ENCODE results near the gene SCN4A. TPM values are rescaled to one million over a fixed set of nuclear protein-coding genes. Genes with fewer than 3 reads are reported as not detected.
"Not testable (repeated sequence)": the region's sequence is repeated elsewhere in the genome, so short reads cannot be mapped to it uniquely, and the experiment has no call there.

Gene SCN4A
- total RNA-seq, 3 donors from 2014 or later: 0.05 to 0.14 TPM; not detected in 1

DNA sequence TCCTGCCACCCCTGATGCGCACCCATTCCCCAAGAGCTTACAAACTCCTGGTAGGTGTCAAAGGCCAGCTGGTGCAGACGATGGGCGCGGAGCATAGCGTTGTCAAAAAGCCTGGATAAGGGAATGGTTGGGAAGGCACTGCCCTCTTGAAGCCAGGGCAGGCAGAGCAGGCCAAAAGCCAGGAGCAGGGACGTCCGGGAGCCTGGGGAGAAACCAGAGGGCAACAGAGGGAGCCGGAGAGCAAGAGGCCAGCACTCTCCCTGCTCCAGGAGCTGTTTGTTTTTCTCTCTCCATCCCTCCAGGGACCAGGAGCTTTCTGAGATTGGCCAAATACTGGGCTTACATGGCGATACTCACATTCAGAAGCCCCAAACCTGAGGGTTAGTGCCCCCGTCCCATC, 54.4 kb downstream of the SCN4A start:
- Mint-ChIP-seq H3K27me3 (ENCODE audit: low read depth) (no peaks in the 10 kb centered on the region), H3K4me3 (no peak overlapping the region), H3K36me3 (ENCODE audit: insufficient read depth) (no peaks in the 10 kb centered on the region), H3K4me1 (ENCODE audit: low read depth) (peaks cover 10% of the 10 kb centered on the region), H3K9me3 (no peaks in the 10 kb centered on the region)
- no peak for DNase-seq
- no peak for ATAC-seq

DNA sequence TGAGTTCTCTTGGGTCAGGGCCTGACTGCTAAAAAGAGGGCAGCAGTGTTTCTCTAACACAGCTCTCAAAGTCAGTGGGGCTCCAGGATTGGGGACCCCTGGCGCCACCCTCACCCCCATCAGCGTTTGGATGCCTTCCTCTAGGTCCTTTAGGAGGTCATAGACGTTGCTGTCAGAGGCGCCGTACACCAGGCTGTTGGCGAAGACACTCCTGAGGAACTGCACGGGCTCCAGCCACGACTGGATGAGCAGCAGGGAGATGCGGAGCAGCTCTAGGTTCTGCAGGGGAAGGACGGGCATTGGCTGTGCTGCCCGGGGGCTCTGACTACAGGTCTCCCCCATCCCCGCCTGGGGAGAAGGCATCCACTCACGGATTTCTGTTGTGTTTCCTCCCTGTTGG, 55.1 kb downstream of the SCN4A start:
- Mint-ChIP-seq H3K36me3 (ENCODE audit: insufficient read depth) (no peaks in the 10 kb centered on the region), H3K4me1 (ENCODE audit: low read depth) (peaks cover 10% of the 10 kb centered on the region), H3K9me3 (no peaks in the 10 kb centered on the region), H3K4me3 (no peak overlapping the region), H3K27me3 (ENCODE audit: low read depth) (no peaks in the 10 kb centered on the region)
- no peak for DNase-seq
- no peak for ATAC-seq

DNA sequence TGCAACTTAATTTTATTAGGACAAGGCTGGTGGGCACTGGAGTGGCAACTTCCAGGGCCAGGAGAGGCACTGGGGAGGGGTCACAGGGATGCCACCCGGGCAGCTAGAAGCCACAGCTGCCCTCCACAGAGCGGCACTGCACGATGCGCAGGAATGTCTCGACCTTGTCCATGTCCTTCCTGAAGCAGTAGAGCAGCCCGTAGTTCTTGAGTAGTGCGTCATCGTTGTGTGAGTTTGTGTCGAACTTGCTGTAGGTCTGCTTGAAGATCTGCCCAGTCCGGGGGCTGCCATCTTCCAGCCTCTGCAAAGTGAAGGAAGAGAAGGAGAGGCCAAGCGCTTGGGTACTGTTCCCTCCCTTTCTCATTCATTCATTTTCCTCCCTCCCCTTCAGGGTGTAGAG, 55.5 kb downstream of the SCN4A start:
- H3K27me3 Mint-ChIP-seq (ENCODE audit: low read depth); H3K4me1 Mint-ChIP-seq (ENCODE audit: low read depth); H3K36me3 Mint-ChIP-seq (ENCODE audit: insufficient read depth); H3K9me3 Mint-ChIP-seq; DNase-seq; ATAC-seq; H3K4me3 Mint-ChIP-seq: not testable (repeated sequence)

DNA sequence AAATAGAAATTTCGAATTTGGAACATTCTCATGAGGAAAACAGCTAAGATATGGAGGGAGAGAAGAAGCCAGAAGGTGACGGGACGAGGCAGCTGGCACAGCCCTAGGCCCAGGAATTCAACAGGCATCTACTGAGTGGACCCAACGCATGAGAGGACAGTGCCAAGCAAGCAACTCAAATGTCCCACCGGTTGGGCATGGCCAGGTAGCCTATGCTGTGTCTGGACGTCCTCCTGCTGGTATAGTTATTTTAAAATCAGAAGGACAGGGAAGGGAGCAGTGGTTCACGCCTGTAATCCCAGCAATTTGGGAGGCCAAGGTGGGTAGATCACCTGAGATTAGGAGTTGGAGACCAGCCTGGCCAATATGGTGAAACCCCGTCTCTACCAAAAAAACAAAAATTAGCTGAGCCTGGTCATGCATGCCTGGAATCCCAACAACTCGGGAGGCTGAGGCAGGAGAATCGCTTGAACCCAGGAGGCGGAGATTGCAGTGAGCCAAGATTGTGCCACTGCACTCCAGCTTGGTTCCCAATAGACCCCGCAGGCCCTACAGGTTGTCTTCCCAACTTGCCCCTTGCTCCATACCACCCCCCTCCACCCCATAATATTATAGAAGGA, 56.0 kb downstream of the SCN4A start:
- H3K36me3 Mint-ChIP-seq (ENCODE audit: insufficient read depth): no peaks in the 10 kb centered on the region
- no peaks in the 10 kb centered on the region for H3K9me3 Mint-ChIP-seq
- peaks cover 10% of the 10 kb centered on the region for H3K4me1 Mint-ChIP-seq (ENCODE audit: low read depth)
- DNase-seq: no peak
- ATAC-seq: no peak
- no peak overlapping the region for H3K4me3 Mint-ChIP-seq
- H3K27me3 Mint-ChIP-seq (ENCODE audit: low read depth): no peaks in the 10 kb centered on the region

DNA sequence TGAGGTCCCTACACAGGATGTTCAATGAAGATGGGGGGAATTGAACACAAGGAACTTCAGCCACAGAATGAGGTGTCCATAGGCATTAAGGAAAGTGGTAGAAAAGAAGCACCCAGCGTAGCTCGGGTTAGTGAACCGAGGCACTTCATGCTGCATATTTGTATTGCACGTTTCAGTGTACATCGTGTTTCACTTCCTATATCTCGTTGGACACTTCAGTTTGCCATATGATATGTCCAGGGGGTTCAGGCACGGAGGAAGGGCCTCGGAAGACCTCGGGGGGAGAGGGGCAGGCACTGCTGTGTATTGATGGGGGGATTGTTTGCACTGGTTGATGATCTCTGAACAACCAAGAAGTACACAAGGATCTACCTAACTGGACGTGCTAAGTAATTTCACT, 57.0 kb downstream of the SCN4A start:
- not testable (repeated sequence) for H3K4me1 Mint-ChIP-seq (ENCODE audit: low read depth); H3K4me3 Mint-ChIP-seq; ATAC-seq; DNase-seq; H3K9me3 Mint-ChIP-seq; H3K36me3 Mint-ChIP-seq (ENCODE audit: insufficient read depth); H3K27me3 Mint-ChIP-seq (ENCODE audit: low read depth)

DNA sequence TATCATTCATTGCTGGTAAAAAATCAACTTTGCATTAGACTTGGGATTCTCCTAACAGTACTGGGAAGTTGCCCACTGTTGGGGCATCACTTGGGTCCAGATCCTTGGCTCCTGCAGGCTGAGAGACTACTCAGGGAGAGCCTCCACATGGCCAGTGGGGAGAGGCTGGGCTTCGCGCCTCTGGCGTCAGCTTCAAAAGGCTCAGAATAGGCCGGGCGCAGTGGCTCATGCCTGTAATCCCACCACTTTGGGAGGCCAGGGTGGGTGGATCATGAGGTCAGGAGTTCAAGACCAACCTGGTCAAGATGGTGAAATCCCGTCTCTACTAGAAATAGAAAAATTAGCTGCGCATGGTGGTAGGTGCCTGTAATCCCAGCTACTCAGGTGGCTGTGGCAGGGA, 58.2 kb downstream of the SCN4A start:
- no peaks in the 10 kb centered on the region for H3K27me3 Mint-ChIP-seq (ENCODE audit: low read depth)

DNA sequence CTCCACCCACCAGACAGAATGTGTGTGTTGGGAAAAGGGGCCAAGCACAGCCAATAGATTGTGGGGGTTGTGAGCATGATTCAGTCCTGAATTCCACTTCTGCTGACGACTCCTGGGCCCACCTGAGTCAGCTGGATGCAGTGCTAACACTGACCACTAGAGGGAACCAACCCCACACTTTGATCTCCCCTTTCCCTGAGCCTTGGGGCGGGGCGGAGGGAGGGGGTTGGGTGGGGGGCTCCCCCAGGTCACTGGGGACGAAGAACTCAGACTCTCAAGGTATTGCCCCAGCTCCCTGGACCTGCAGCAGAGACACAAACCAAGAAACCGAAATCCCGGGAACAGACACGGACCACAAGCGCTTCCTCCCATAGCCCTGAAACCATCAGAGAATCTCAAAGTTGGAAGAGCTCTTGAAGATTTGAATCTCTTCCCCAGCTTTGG, 61.0 kb downstream of the SCN4A start:
- Mint-ChIP-seq H3K27me3 (ENCODE audit: low read depth) (no peaks in the 10 kb centered on the region), H3K36me3 (ENCODE audit: insufficient read depth) (no peaks in the 10 kb centered on the region), H3K4me1 (ENCODE audit: low read depth) (peaks cover 2% of the 10 kb centered on the region), H3K4me3 (no peak overlapping the region), H3K9me3 (no peaks in the 10 kb centered on the region)
- ATAC-seq: peak; percentile 78
- peak; percentile 63 for DNase-seq

More for the DNA sequence above, 58.2 kb downstream of the SCN4A start:
- H3K36me3 Mint-ChIP-seq (ENCODE audit: insufficient read depth): no peaks in the 10 kb centered on the region
- H3K4me1 Mint-ChIP-seq (ENCODE audit: low read depth): peaks cover 7% of the 10 kb centered on the region
- H3K4me3 Mint-ChIP-seq: no peak overlapping the region
- no peaks in the 10 kb centered on the region for H3K9me3 Mint-ChIP-seq
- DNase-seq (no peak), ATAC-seq (no peak)

DNA sequence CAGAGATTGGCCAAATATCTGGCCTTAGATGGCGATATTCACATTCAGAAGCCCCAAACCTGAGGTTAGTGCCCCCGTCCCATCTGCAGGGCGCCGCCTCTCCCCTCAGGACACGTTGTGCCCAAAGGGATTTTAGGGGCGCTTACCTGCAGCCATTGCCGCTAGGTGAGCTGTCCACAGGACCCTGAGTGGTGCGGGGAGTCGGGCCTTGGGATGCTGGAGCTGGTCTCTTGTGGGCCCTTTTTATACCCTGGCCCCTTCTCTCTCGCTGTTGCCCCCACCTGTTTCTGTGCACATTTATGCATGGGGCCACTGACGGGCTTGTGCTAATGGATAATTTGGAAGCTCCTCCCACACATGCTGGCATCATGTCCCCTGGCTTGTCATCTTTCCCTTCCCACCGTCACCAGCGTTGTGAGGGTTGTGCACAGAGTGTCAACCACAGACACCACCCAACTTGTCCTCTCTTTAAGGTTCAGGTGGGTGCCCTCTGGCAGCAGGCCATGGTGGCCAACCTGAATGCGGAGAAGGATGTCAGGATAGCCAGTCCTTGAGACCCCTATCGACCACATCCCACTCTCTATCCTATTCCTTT, 61.6 kb downstream of the SCN4A start, which contains the start of gene CSHL1:
TSS of gene CSHL1 (minus strand) at position 218 of the 595 bp plus-strand sequence. CDS start at position 156, 62 bp downstream.
- DNase-seq: no peak
- Mint-ChIP-seq H3K9me3 (no peaks in the 10 kb centered on the region), H3K4me1 (ENCODE audit: low read depth) (peaks cover 2% of the 10 kb centered on the region), H3K27me3 (ENCODE audit: low read depth) (no peaks in the 10 kb centered on the region), H3K36me3 (ENCODE audit: insufficient read depth) (no peaks in the 10 kb centered on the region), H3K4me3 (no peak within 1 kb of the TSS)
- no peak for ATAC-seq

DNA sequence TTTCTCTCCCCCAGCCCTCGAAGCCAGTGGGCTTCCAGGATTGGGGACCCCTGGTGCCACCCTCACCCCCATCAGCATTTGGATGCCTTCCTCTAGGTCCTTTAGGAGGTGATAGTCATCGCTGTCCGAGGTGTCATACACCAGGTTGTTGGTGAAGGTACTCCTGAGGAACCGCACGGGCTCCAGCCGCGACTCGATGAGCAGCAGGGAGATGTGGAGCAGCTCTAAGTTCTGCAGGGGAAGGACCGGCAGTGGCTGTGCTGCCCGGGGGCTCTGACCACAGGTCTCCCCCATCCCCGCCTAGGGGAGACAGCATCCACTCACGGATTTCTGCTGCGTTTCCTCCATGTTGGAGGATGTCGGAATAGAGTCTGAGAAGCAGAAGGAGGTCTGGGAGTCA, 62.6 kb downstream of the SCN4A start:
- Mint-ChIP-seq H3K4me3 (no peak overlapping the region), H3K9me3 (no peaks in the 10 kb centered on the region), H3K36me3 (ENCODE audit: insufficient read depth) (no peaks in the 10 kb centered on the region), H3K27me3 (ENCODE audit: low read depth) (no peaks in the 10 kb centered on the region), H3K4me1 (ENCODE audit: low read depth) (peaks cover 2% of the 10 kb centered on the region)
- ATAC-seq: no peak
- no peak for DNase-seq

DNA sequence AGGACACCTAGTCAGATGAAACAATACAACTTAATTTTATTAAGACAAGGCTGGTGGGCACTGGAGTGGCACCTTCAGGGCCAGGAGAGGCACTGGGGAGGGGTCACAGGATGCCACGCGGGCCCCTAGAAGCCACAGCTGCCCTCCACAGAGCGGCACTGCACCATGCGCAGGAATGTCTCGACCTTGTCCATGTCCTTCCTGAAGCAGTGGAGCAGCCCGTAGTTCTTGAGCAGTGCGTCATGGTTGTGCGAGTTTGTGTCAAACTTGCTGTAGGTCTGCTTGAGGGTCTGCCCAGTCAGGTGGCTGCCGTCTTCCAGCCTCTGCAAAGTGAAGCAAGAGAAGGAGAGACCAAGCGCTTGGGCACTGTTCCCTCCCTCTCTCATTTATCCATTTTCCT, 63.1 kb downstream of the SCN4A start:
- not testable (repeated sequence) for H3K4me1 Mint-ChIP-seq (ENCODE audit: low read depth); ATAC-seq; H3K9me3 Mint-ChIP-seq; H3K4me3 Mint-ChIP-seq; H3K27me3 Mint-ChIP-seq (ENCODE audit: low read depth); DNase-seq; H3K36me3 Mint-ChIP-seq (ENCODE audit: insufficient read depth)

DNA sequence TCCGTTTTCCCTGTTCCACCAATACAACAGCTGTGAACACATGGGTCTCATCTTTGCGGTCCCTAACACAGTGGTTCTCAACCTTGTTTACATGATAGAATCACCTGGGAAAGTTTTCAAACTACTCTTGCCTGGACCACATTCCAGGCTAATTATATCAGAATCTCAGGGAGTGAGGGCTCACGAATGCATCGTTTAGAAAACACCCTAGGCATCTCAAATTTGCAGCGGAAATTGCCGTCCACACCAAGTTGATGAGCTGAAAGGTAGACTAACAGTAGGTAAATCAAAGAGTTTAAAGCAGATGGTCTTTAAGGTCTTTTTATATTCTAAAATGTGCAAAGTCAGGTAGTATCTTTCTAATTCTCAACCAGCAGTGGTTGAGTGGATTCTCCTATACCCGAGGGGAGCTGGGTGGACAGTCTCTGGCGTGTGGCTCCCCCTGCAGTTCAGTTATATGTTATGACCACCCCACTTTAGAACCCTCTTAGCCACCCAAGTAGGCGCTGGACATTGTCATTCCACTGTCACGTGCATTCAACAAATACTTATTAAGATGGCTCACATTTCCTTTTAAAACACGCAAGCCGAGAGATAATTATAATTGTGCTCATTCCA, 65.4 kb downstream of the SCN4A start:
- H3K27me3 Mint-ChIP-seq (ENCODE audit: low read depth); H3K4me1 Mint-ChIP-seq (ENCODE audit: low read depth); H3K9me3 Mint-ChIP-seq; DNase-seq; H3K4me3 Mint-ChIP-seq; H3K36me3 Mint-ChIP-seq (ENCODE audit: insufficient read depth): not testable (repeated sequence)
- ATAC-seq: peak; percentile 61 to 69

DNA sequence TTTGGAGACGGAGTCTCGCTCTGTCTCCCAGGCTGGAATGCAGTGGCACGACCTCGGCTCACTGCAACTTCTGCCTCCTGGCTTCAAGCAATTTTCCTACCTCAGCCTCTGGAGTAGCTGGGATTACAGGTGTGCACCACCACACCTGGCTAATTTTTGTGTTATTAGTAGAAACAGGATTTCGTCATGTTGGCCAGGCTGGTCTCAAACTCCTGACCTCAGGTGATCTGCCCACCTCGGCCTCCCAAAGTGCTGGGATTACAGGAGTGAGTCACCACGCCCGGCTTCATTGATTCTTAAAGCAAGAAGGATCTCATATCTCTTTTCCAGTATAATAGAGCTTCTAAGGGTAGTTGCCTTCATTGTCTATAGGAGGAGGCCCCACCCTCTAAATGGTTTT, 67.9 kb downstream of the SCN4A start:
- not testable (repeated sequence) for H3K4me1 Mint-ChIP-seq (ENCODE audit: low read depth); ATAC-seq; H3K27me3 Mint-ChIP-seq (ENCODE audit: low read depth); DNase-seq; H3K9me3 Mint-ChIP-seq; H3K36me3 Mint-ChIP-seq (ENCODE audit: insufficient read depth); H3K4me3 Mint-ChIP-seq

DNA sequence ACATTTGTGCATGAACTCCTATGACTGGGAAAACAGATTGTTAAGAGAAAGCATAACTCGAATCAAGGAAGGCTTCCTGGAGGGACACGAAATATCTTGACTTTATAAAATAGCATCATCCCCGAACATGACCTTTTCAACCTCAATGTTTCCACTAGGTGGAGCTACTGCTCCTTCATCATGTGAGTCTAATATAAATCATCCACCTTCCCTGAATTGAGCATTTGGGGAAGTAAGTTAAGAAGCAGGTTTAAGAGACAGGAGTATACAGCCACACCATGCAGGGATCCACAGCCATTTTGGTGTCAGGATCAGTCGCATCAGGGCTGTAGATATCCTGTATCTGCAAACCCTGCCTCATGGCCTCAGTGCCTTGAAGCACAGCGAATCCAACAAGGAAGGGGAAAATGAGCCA, 68.9 kb downstream of the SCN4A start:
- H3K36me3 Mint-ChIP-seq (ENCODE audit: insufficient read depth); H3K4me3 Mint-ChIP-seq; H3K9me3 Mint-ChIP-seq; DNase-seq; H3K4me1 Mint-ChIP-seq (ENCODE audit: low read depth); H3K27me3 Mint-ChIP-seq (ENCODE audit: low read depth): not testable (repeated sequence)
- peak; percentile 60 to 69 for ATAC-seq

DNA sequence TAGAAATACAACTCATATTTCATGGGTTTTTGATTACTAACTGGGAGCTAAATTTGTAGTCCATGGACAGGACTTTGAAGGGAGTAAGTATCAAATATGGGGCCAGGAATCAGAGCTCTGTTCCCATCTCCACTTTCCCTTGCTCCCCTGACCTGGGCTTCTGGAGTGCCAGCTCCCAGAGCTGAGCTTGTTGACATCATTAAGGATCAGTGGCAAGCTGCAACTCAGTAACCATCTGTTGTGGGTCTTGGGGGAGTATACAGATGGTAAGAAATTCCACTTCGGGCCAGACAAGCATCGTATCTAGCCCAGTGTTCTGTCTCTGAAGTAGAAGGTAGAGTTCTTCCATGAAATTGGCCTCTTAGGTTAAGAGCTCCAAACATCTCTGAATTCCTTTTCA, 70.7 kb downstream of the SCN4A start:
- not testable (repeated sequence) for H3K9me3 Mint-ChIP-seq; H3K27me3 Mint-ChIP-seq (ENCODE audit: low read depth); H3K36me3 Mint-ChIP-seq (ENCODE audit: insufficient read depth); ATAC-seq; H3K4me3 Mint-ChIP-seq; H3K4me1 Mint-ChIP-seq (ENCODE audit: low read depth); DNase-seq
